Stomach (tissue), 9 donors: ENCODE results near the gene WNK1. TPM values are rescaled to one million over a fixed set of nuclear protein-coding genes. Genes with fewer than 3 reads are reported as not detected.

Experiments
- DNase-seq, 2 donors: peaks; one replicate each; pipeline versions ENCODE4 v3.0.0 to v3.0.0-alpha.2; 2013 to 2019
- H3K27ac ChIP-seq, 5 donors: fragments of 200-600 bp in 4 of 5; sonication (generic) in 4 of 5; one replicate each; pipeline ENCODE4 v1.5.1; 2013 to 2019; ENCODE audit warnings: mild to moderate bottlenecking in 1 of 5, moderate library complexity in 1 of 5
- H3K27me3 ChIP-seq, 3 donors: fragments of 200-600 bp; sonication (generic); one replicate each; pipeline ENCODE4 v1.5.1; 2017 to 2019; ENCODE audit warnings: mixed run types in 1 of 3
- H3K36me3 ChIP-seq, 4 donors: fragments of 200-600 bp; sonication (generic); 1 replicate in 3 of 4; 2 replicates in 1 of 4; pipeline ENCODE4 v1.5.1; 2016 to 2019
- H3K4me1 ChIP-seq, 4 donors: fragments of 200-600 bp; sonication (generic); one replicate each; pipeline ENCODE4 v1.5.1; 2016 to 2019
- H3K4me3 ChIP-seq, 4 donors: fragments of 200-600 bp; sonication (generic) in 3 of 4; one replicate each; pipeline ENCODE4 v1.5.1; 2016 to 2019; ENCODE audit warnings: mild to moderate bottlenecking in 1 of 4
- H3K9me3 ChIP-seq, 4 donors: fragments of 200-600 bp; sonication (generic); one replicate each; pipeline ENCODE4 v1.5.1; 2016 to 2019
- EP300 ChIP-seq: sonication (generic); formaldehyde crosslinking; IDR thresholded peaks from one replicate; pipeline ENCODE4 v1.6.1; 2017; ENCODE audit warnings: antibody characterized with exemption
- POLR2A ChIP-seq, 4 donors: fragments of 450-650 bp; IDR thresholded peaks; one replicate each; pipeline ENCODE4 v1.6.1; 2016; ENCODE audit warnings: antibody characterized with exemption in 4 of 4, control low read depth in 2 of 4, mild to moderate bottlenecking in 1 of 4, moderate library complexity in 1 of 4
- POLR2AphosphoS5 ChIP-seq, 3 donors: sonication (generic); formaldehyde crosslinking; IDR thresholded peaks; one replicate each; pipeline ENCODE4 v1.6.1; 2016; ENCODE audit warnings: antibody characterized with exemption in 3 of 3
- WGBS, 5 donors: extraction: QIAGEN DNeasy Blood & Tissue Kit in 3 of 5; methylation state at CpG; one replicate each; pipeline versions ENCODE4 v1.1.5 to v1.1.7; 2013 to 2018; 5-methylcytosine and 5-hydroxymethylcytosine counted together
- intact Hi-C: fragments of 100-400 bp; cut with DNase I; formaldehyde crosslinking; loops from one replicate; pipeline ENCODE4 v1.15.1; 2023; ENCODE audit warnings: low total_unique reads
- polyA plus RNA-seq, 3 donors: library from polyadenylated mRNA; stranded (reverse); fragments of 200-250 nt; gene quantifications; one replicate each; pipeline ENCODE4 v1.2.3, GENCODE V29; 2013
- total RNA-seq, 5 donors: library from RNA; depleted of rRNA; stranded (reverse); fragments of >200 nt; gene quantifications; one replicate each; pipeline versions ENCODE4 v1.1.0 to v1.2.3, GENCODE V29; 2014 to 2016
- TF ChIP-seq, protein P1 (sequence below), 7 experiments: fragments of 450-650 bp in 4 of 7; fragments of 200-600 bp in 3 of 7; sonication (generic) in 3 of 7; IDR thresholded peaks; one replicate each; pipeline ENCODE4 v1.5.1; 2016 to 2019; ENCODE audit warnings: antibody characterized with exemption in 7 of 7, control low read depth in 2 of 7, mild to moderate bottlenecking in 1 of 7
- donor health status: healthy with polysubstance abuse.
- donor health status: Bipolar disorder and iron deficiency.
- donor health status: healthy.

WNK1 gene
- total and polyA plus RNA-seq, 8 donors = 13.2 to 192 (median 84.5) TPM

GRCh38 chr12:916240-916639, 163.9 kb downstream of the WNK1 start:
- no peak for DNase-seq
- TF ChIP-seq POLR2AphosphoS5 (IDR thresholded peaks at IDR 0.05) (no peak), EP300 (no peak), POLR2A (IDR thresholded peaks at IDR 0.05) (no peak)
- TF ChIP-seq, protein P1, sequence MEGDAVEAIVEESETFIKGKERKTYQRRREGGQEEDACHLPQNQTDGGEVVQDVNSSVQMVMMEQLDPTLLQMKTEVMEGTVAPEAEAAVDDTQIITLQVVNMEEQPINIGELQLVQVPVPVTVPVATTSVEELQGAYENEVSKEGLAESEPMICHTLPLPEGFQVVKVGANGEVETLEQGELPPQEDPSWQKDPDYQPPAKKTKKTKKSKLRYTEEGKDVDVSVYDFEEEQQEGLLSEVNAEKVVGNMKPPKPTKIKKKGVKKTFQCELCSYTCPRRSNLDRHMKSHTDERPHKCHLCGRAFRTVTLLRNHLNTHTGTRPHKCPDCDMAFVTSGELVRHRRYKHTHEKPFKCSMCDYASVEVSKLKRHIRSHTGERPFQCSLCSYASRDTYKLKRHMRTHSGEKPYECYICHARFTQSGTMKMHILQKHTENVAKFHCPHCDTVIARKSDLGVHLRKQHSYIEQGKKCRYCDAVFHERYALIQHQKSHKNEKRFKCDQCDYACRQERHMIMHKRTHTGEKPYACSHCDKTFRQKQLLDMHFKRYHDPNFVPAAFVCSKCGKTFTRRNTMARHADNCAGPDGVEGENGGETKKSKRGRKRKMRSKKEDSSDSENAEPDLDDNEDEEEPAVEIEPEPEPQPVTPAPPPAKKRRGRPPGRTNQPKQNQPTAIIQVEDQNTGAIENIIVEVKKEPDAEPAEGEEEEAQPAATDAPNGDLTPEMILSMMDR (IDR thresholded peaks at IDR 0.05) = no peak
- H3K36me3 ChIP-seq = peaks cover 47 to 89% (median 86%) of the 10 kb centered on the region in 4 donors
- H3K9me3 ChIP-seq = no peaks in the 10 kb centered on the region
- H3K27me3 ChIP-seq = no peaks in the 10 kb centered on the region
- H3K4me1 ChIP-seq = peaks cover 0 to 26% (median 6%) of the 10 kb centered on the region in 4 donors
- 83 to 93% (median 89%) methylated on average over 26 to 27 of the region's 27 CpGs for WGBS, 5 donors
- intact Hi-C loops = no loop called here
- H3K27ac ChIP-seq = peak overlapping the region in 4 of 5 donors; percentile 12 to 70 (median 25)
- no peak overlapping the region for H3K4me3 ChIP-seq

GRCh38 chr12:916712-917445, 164.5 kb downstream of the WNK1 start:
- 84 to 91% (median 88%) methylated on average over 23 of the region's 23 CpGs for WGBS, 5 donors
- Histone ChIP-seq H3K36me3 (peaks cover 46 to 91% (median 84%) of the 10 kb centered on the region in 4 donors), H3K27me3 (no peaks in the 10 kb centered on the region)

GRCh38 chr12:920676-921075, 168.3 kb downstream of the WNK1 start:
- peaks cover 27 to 87% (median 81%) of the 10 kb centered on the region in 4 donors for H3K36me3 ChIP-seq
- H3K9me3 ChIP-seq = no peaks in the 10 kb centered on the region
- 82 to 88% (median 86%) methylated on average over 1 of the region's 1 CpG for WGBS, 5 donors
- H3K4me1 ChIP-seq = peaks cover 0 to 8% (median 2%) of the 10 kb centered on the region in 4 donors
- H3K4me3 ChIP-seq = no peak overlapping the region
- TF ChIP-seq EP300 = no peak
- TF ChIP-seq, protein P1 (IDR thresholded peaks at IDR 0.05) = no peak
- no peak for TF ChIP-seq POLR2AphosphoS5 (IDR thresholded peaks at IDR 0.05)
- no peak for DNase-seq
- H3K27ac ChIP-seq = no peak overlapping the region
- H3K27me3 ChIP-seq = no peaks in the 10 kb centered on the region
- intact Hi-C loops = no loop called here

More at GRCh38 chr12:916712-917445, 164.5 kb downstream of the WNK1 start:
- Histone ChIP-seq H3K9me3 (no peaks in the 10 kb centered on the region), H3K4me3 (no peak overlapping the region), H3K27ac (peak overlapping the region in 4 of 5 donors; percentile 12 to 70 (median 25)), H3K4me1 (peaks cover 0 to 20% (median 4%) of the 10 kb centered on the region in 4 donors)
- DNase-seq = peak in 1 of 2 donors; percentile 22
- no peak for TF ChIP-seq EP300
- peak in 1 of 3 donors; percentile 2 for TF ChIP-seq POLR2AphosphoS5 (IDR thresholded peaks at IDR 0.05)
- intact Hi-C loops = no loop called here

DNA sequence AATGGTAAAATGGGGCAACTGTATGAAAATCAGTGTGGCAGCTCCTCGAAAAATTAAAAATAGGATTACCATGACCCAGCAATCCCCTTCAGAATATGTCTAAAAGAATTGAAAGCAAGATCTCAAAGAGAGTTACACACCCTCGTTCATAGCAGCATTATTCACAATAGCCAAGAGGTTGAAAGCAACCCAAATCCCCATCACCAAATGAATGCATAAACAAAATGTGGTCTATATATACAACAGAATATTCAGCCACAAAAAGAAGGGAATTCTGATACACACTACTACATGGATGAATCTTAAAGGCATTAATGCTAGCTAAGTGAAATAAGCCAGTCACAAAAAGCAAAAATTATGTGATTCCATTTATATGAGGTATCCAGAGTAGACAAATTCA, 169.9 kb downstream of the WNK1 start:
- TF ChIP-seq, protein P1 (IDR thresholded peaks at IDR 0.05) = no peak
- intact Hi-C loops = no loop called here
- Histone ChIP-seq H3K27me3 (no peaks in the 10 kb centered on the region), H3K9me3 (no peaks in the 10 kb centered on the region), H3K4me1 (peaks cover 0 to 2% (median 0%) of the 10 kb centered on the region in 4 donors), H3K36me3 (peaks cover 26 to 87% (median 81%) of the 10 kb centered on the region in 4 donors), H3K27ac (no peak overlapping the region), H3K4me3 (no peak overlapping the region)
- WGBS, 5 donors = 58 to 78% (median 76%) methylated on average over 2 of the region's 2 CpGs
- DNase-seq = no peak

GRCh38 chr12:926641-927040, 174.3 kb downstream of the WNK1 start:
- TF ChIP-seq EP300 (no peak), POLR2AphosphoS5 (IDR thresholded peaks at IDR 0.05) (no peak), POLR2A (IDR thresholded peaks at IDR 0.05) (no peak)
- TF ChIP-seq, protein P1 (IDR thresholded peaks at IDR 0.05) = no peak
- H3K27ac ChIP-seq = no peak overlapping the region
- no peak for DNase-seq
- H3K9me3 ChIP-seq = no peaks in the 10 kb centered on the region
- intact Hi-C loops = no loop called here
- H3K4me1 ChIP-seq = no peaks in the 10 kb centered on the region
- H3K27me3 ChIP-seq = no peaks in the 10 kb centered on the region
- H3K36me3 ChIP-seq = peaks cover 51 to 96% (median 95%) of the 10 kb centered on the region in 4 donors
- WGBS, 5 donors = 87 to 95% (median 88%) methylated on average over 11 to 12 of the region's 12 CpGs
- H3K4me3 ChIP-seq = no peak overlapping the region
